Measurements from ENCODE around the gene CCT6A. TPM values are rescaled to one million over a fixed set of nuclear protein-coding genes. Genes with fewer than 3 reads are reported as not detected.

Gene CCT6A
- total RNA-seq, 1 donor from 2014 or later, result 308 TPM

Other genes with a start within 250 kb of the CCT6A start
- not detected in 2 replicates for gene SEPTIN14, start 189.0 kb upstream of the CCT6A start, total RNA-seq
- 1.3 and 3.1 TPM in 2 replicates for gene ZNF713, start 164.3 kb upstream of the CCT6A start, total RNA-seq
- 38.2 and 39.3 TPM in 2 replicates for gene MRPS17, start 99.9 kb upstream of the CCT6A start, total RNA-seq
- 49.4 and 50.0 TPM in 2 replicates for gene NIPSNAP2, start 87.2 kb upstream of the CCT6A start, total RNA-seq
- gene PSPH, start 321 bp upstream of the CCT6A start, total RNA-seq, result 17.3 and 19.3 TPM in 2 replicates
- gene SUMF2, start 12.5 kb downstream of the CCT6A start, total RNA-seq, result 157 and 166 TPM in 2 replicates
- 3.4 and 4.3 TPM in 2 replicates for gene PHKG1, start 41.2 kb downstream of the CCT6A start, total RNA-seq
- 613 and 617 TPM in 2 replicates for gene CHCHD2, start 54.7 kb downstream of the CCT6A start, total RNA-seq
- not detected in 2 replicates for gene NUPR2, start 64.7 kb downstream of the CCT6A start, total RNA-seq

Data from activated T-helper 1 cell treated with anti-CD3 and anti-CD28 coated beads, Interleukin-12 subunit alpha, Interleukin-12 subunit beta, Interleukin-2, Interleukin-4 antibody, amounts not matched to agents 30 ng/mL and 10 ng/mL and 1 ng/mL, durations not matched to agents 14 hours and 24 hours and 36 hours (primary cell).